CD14-positive monocyte (primary cell): ENCODE measurements around the gene LRP2BP. TPM values are rescaled to one million over a fixed set of nuclear protein-coding genes. Genes with fewer than 3 reads are reported as not detected.

Source experiments
- DNase-seq, 3 donors: peaks; one replicate each; pipeline ENCODE4 v3.0.0-alpha.2; 2011 to 2022
- H2AFZ ChIP-seq: 2 replicates; pipeline ENCODE4 v1.6.0; 2012; ENCODE audit warnings: mild to moderate bottlenecking, low read depth, low read length, inconsistent platforms; ENCODE audit not compliant: insufficient read depth, poor library complexity, severe bottlenecking
- H3K27ac ChIP-seq, 2 donors: 1 replicate in 1 of 2; 2 replicates in 1 of 2; pipeline ENCODE4 v1.5.1; 2012 to 2013; ENCODE audit warnings: low read length in 2 of 2, control low read depth in 1 of 2, inconsistent platforms in 1 of 2, low read depth in 1 of 2, mild to moderate bottlenecking in 1 of 2
- H3K27me3 ChIP-seq, 2 donors: one replicate each; pipeline versions ENCODE4 v1.6.0 to v1.6.1; 2011 to 2013; ENCODE audit warnings: low read length in 2 of 2; ENCODE audit not compliant: control insufficient read depth in 2 of 2, insufficient read depth in 2 of 2
- H3K36me3 ChIP-seq, 2 donors: replicated peaks in 1 of 2; 1 replicate in 1 of 2; 2 replicates in 1 of 2; pipeline versions ENCODE4 v1.5.1 to v1.6.1; 2012 to 2013; ENCODE audit warnings: low read length in 2 of 2, control low read depth in 1 of 2, inconsistent platforms in 1 of 2, mild to moderate bottlenecking in 1 of 2; ENCODE audit not compliant: insufficient read depth in 2 of 2, control insufficient read depth in 1 of 2
- H3K4me1 ChIP-seq, 2 donors: 1 replicate in 1 of 2; 2 replicates in 1 of 2; pipeline versions ENCODE4 v1.5.1 to v1.6.1; 2012 to 2013; ENCODE audit warnings: low read length in 2 of 2, control low read depth in 1 of 2, inconsistent platforms in 1 of 2, mild to moderate bottlenecking in 1 of 2, moderate library complexity in 1 of 2; ENCODE audit not compliant: insufficient read depth in 2 of 2, control insufficient read depth in 1 of 2
- H3K4me2 ChIP-seq: replicated peaks from 2 replicates; pipeline ENCODE3; 2012; ENCODE audit warnings: low read length, moderate library complexity, mild to moderate bottlenecking; ENCODE audit not compliant: poor library complexity, severe bottlenecking; ENCODE audit errors: extremely low read depth
- H3K4me3 ChIP-seq, 3 experiments: fragments of 200-600 bp in 1 of 3; sonication (generic) in 1 of 3; replicated peaks in 1 of 3; 1 replicate in 2 of 3; 2 replicates in 1 of 3; pipeline ENCODE4 v1.5.1; 2011 to 2013; ENCODE audit warnings: low read length in 3 of 3, mild to moderate bottlenecking in 3 of 3, control low read depth in 2 of 3, low read depth in 2 of 3, inconsistent platforms in 1 of 3, moderate library complexity in 1 of 3
- H3K79me2 ChIP-seq: 2 replicates; pipeline ENCODE4 v1.6.0; 2012; ENCODE audit warnings: mild to moderate bottlenecking, control low read depth, inconsistent platforms, low read length, moderate library complexity; ENCODE audit not compliant: insufficient read depth
- H3K9ac ChIP-seq: 2 replicates; pipeline ENCODE4 v1.6.0; 2017; ENCODE audit warnings: low read length, mild to moderate bottlenecking; ENCODE audit not compliant: insufficient read depth, poor library complexity, severe bottlenecking
- H3K9me3 ChIP-seq, 2 donors: replicated peaks in 1 of 2; 1 replicate in 1 of 2; 2 replicates in 1 of 2; pipeline versions ENCODE4 v1.5.1 to v1.6.1; 2012 to 2013; ENCODE audit warnings: low read length in 2 of 2, control low read depth in 1 of 2; ENCODE audit not compliant: control insufficient read depth in 1 of 2, insufficient read depth in 1 of 2
- H4K20me1 ChIP-seq: 2 replicates; pipeline ENCODE4 v1.6.0; 2012; ENCODE audit warnings: mild to moderate bottlenecking, low read length, control low read depth, moderate library complexity; ENCODE audit not compliant: insufficient read depth
- H3K27ac Mint-ChIP-seq, 7 donors: one replicate each; pipeline ENCODE4 v1.8.0; 2020; ENCODE audit warnings: mild to moderate bottlenecking in 7 of 7, mixed read lengths in 7 of 7, moderate library complexity in 6 of 7, inconsistent platforms in 2 of 7
- H3K27me3 Mint-ChIP-seq, 3 donors: one replicate each; pipeline ENCODE4 v1.8.0; 2021 to 2022; ENCODE audit warnings: low read depth in 3 of 3, mild to moderate bottlenecking in 3 of 3, mixed read lengths in 3 of 3, moderate library complexity in 3 of 3, inconsistent platforms in 1 of 3
- H3K36me3 Mint-ChIP-seq, 2 donors: one replicate each; pipeline ENCODE4 v1.8.0; 2020; ENCODE audit warnings: mixed read lengths in 2 of 2, inconsistent platforms in 1 of 2, mild to moderate bottlenecking in 1 of 2
- H3K4me1 Mint-ChIP-seq: one replicate; pipeline ENCODE4 v1.8.0; 2020; ENCODE audit warnings: mild to moderate bottlenecking, mixed read lengths
- H3K4me3 Mint-ChIP-seq, 2 donors: one replicate each; pipeline ENCODE4 v1.8.0; 2020; ENCODE audit warnings: mild to moderate bottlenecking in 2 of 2, mixed read lengths in 2 of 2, moderate library complexity in 1 of 2
- H3K9me3 Mint-ChIP-seq, 7 donors: one replicate each; pipeline ENCODE4 v1.8.0; 2020 to 2022; ENCODE audit warnings: mixed read lengths in 7 of 7, mild to moderate bottlenecking in 6 of 7, moderate library complexity in 6 of 7, inconsistent platforms in 2 of 7
- WGBS: methylation state at CpG from one replicate; pipeline ENCODE4 v1.1.5; 2013; ENCODE audit warnings: missing lambda C conversion rate; ENCODE audit not compliant: insufficient coverage; 5-methylcytosine and 5-hydroxymethylcytosine counted together
- intact Hi-C, 2 donors: fragments of 100-400 bp; cut with micrococcal nuclease; formaldehyde crosslinking; loops; one replicate each; pipeline versions ENCODE4 v1.15.0 to v1.15.1; 2023
- polyA plus RNA-seq, 3 donors: library from polyadenylated mRNA; depleted of rRNA in 1 of 3; unstranded in 2 of 3; stranded (reverse) in 1 of 3; fragments of 300-500 nt in 2 of 3; fragments of >200 nt in 1 of 3; fragmentation: Illumina TruSeq in 2 of 3; gene quantifications; 1 replicate in 2 of 3; 2 replicates in 1 of 3; pipeline ENCODE4 v1.2.3, GENCODE V29; 2012 to 2021
- TF ChIP-seq, protein P1 (sequence below): fragments of 200-600 bp; IDR thresholded peaks from one replicate; pipeline ENCODE4 v1.8.0; 2022; ENCODE audit warnings: antibody characterized with exemption, mild to moderate bottlenecking

The LRP2BP gene
- polyA plus RNA-seq, 3 donors: 0.04 to 0.10 (median 0.09) TPM

DNA sequence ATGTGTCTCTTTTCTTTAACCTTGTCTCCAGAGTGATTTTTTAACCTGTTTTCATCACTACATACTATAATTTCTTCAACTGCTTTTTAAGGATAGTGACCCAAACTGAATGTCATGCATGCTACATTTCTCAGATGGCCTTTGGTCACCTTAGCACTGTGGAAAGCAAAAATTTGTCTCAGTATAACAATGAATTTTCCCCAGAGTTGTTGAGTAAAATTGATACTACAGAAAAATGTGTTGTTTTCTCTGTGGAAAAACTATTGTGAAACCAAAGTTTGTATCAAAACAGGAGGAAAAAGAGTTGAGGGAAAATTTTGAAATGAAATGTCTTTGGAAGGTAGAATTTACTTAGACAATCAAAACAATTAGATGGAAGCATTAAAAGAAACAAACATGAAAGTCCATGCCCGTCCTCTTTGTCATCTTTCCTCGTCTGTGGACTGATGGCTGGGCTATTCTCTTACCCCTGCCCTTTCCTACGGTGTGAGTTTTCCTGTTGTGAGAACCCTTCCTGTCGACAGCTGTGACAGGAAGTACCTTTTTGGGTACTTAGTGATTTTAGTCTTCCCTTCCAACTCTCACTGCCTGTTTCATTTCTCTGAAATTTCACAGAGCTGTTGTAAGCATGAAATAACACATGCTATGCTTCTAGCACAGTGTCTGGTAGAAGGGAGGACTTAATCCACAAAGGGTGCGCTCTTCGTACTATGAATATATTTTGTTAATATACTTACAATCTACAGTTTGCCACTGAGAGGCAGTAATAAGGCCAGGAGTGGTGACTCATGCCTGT, 50.8 kb downstream of the LRP2BP start:
- no peaks in the 10 kb centered on the region for H3K36me3 Mint-ChIP-seq

DNA sequence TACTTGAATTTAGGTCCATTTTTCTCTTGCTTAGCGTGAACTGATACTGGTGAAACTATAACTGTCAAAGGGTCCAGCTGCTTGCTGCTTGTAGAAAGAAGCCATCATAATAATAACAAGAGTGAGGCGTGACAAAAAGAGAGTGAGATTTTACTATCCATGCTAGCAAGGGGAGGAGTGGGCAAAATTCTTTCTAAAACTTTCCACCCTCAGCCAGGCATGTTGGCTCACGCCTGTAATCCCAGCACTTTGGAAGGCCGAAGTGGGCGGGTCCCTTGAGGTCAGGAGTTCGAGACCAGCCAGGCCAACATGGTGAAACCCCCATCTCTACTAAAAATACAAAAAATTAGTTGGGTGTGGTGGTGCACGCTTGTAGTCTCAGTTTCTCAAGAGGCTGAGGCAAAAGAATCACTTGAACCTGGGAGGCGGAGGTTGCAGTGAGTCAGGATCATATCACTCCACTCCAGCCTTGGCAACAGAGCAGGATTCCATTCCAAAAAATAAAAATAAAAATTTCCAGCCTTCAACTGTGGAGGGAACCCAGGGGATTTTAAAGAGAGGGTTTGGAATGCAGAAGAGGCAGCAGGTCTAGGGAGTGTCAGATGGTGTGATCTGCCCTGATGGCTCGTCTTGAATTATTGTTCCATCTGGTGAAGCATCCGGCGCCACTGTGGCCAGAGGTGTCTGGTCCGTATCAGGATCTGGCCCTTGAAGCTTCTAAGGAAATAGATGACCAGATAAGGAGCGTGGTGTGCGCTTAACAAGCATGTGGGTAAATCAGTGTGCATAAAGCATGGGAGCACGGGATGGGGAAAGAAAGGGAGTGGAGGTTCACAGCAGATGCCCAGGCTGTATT, 51.8 kb downstream of the LRP2BP start:
- TF ChIP-seq, protein P1, sequence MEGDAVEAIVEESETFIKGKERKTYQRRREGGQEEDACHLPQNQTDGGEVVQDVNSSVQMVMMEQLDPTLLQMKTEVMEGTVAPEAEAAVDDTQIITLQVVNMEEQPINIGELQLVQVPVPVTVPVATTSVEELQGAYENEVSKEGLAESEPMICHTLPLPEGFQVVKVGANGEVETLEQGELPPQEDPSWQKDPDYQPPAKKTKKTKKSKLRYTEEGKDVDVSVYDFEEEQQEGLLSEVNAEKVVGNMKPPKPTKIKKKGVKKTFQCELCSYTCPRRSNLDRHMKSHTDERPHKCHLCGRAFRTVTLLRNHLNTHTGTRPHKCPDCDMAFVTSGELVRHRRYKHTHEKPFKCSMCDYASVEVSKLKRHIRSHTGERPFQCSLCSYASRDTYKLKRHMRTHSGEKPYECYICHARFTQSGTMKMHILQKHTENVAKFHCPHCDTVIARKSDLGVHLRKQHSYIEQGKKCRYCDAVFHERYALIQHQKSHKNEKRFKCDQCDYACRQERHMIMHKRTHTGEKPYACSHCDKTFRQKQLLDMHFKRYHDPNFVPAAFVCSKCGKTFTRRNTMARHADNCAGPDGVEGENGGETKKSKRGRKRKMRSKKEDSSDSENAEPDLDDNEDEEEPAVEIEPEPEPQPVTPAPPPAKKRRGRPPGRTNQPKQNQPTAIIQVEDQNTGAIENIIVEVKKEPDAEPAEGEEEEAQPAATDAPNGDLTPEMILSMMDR: no peak
- intact Hi-C loops: no loop called here
- Mint-ChIP-seq H3K4me1 (peaks cover 3% of the 10 kb centered on the region), H3K4me3 (no peak overlapping the region), H3K27me3 (peaks cover 1 to 15% (median 3%) of the 10 kb centered on the region in 3 donors), H3K9me3 (peaks cover 0 to 3% (median 0%) of the 10 kb centered on the region in 7 donors), H3K27ac (no peak overlapping the region), H3K36me3 (no peaks in the 10 kb centered on the region)
- H3K4me1 ChIP-seq: no peaks in the 10 kb centered on the region
- no peaks in the 10 kb centered on the region for H3K27me3 ChIP-seq
- no peak for DNase-seq
- no peak overlapping the region for H3K27ac ChIP-seq
- no peaks in the 10 kb centered on the region for H3K9me3 ChIP-seq
- no peaks in the 10 kb centered on the region for H4K20me1 ChIP-seq
- H3K4me3 ChIP-seq: no peak overlapping the region
- no peak overlapping the region for H3K4me2 ChIP-seq
- no peaks in the 10 kb centered on the region for H3K79me2 ChIP-seq
- H3K9ac ChIP-seq: no peak overlapping the region
- WGBS: 44% methylated on average over 6 of the region's 15 CpGs
- no peaks in the 10 kb centered on the region for H3K36me3 ChIP-seq
- no peak overlapping the region for H2AFZ ChIP-seq

More for the DNA sequence above, 50.8 kb downstream of the LRP2BP start:
- Histone ChIP-seq H3K9me3 (no peaks in the 10 kb centered on the region), H2AFZ (no peak overlapping the region), H3K4me3 (no peak overlapping the region), H3K27ac (no peak overlapping the region), H4K20me1 (no peaks in the 10 kb centered on the region), H3K79me2 (no peaks in the 10 kb centered on the region), H3K27me3 (no peaks in the 10 kb centered on the region), H3K36me3 (no peaks in the 10 kb centered on the region), H3K9ac (no peak overlapping the region), H3K4me1 (no peaks in the 10 kb centered on the region), H3K4me2 (no peak overlapping the region)
- intact Hi-C loops: no loop called here
- Mint-ChIP-seq H3K27me3 (peaks cover 1 to 15% (median 3%) of the 10 kb centered on the region in 3 donors), H3K9me3 (peaks cover 0 to 3% (median 0%) of the 10 kb centered on the region in 7 donors), H3K4me1 (peaks cover 3% of the 10 kb centered on the region), H3K27ac (no peak overlapping the region), H3K4me3 (no peak overlapping the region)
- TF ChIP-seq, protein P1: no peak
- DNase-seq: no peak
- WGBS: 80% methylated on average over 1 of the region's 6 CpGs
